ENCODE results near the gene CCDC154. TPM values are rescaled to one million over a fixed set of nuclear protein-coding genes. Genes with fewer than 3 reads are reported as not detected.

The CCDC154 gene
- total RNA-seq, 1 experiment from 2014 or later = 0.71 TPM

DNA sequence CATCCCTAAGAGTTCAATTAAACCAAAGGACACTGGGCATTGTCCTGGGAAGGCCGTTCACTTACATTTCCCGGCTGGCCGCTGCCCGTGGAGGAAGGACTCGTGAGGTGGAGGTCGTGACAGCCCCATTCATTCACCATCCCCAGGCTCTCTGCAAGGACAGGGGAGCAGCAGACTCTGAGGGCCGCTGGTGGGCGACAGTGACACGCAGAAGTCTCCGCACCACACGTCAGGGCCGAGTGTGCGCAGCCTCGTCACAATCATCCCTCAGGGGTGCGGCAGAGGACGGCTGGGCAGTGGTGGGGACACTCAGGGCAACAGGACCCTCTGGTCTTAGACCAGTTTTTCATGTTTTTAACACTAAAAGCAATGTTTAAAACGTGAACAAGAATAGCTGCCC is 51.5 kb downstream of the CCDC154 start:
- Histone ChIP-seq H3K27ac (no peak overlapping the region), H3K36me3 (no peaks in the 10 kb centered on the region), H3K4me1 (no peaks in the 10 kb centered on the region), H3K27me3 (no peaks in the 10 kb centered on the region), H3K4me3 (no peak overlapping the region), H3K9me3 (replicated peaks) (no peaks in the 10 kb centered on the region)
- no peak for DNase-seq

DNA sequence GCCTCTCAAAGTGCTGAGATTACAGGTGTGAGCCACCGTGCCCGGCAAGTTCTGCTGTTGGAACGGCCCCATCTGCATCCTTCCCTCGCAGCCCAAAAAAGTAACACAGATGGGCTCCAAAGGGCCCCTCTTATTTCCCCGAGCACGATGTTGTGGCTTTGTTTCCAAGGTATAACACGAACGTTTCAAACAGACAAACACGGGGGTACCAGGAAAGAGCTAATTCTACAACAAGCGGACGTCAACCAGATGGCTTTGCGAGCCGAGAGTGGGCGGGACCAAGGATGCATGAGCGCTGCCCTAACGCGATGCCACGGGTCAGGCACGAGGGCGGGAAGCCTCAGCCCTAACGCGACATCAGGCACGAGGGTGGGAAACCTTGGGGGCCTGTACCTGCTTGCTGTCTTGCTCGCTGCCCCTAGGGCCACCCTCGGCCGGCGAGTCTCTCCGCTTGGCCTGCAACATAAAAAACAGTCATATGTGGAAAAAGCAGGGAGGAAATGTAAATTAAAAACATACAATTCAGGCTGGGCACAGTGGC is 54.0 kb downstream of the CCDC154 start:
- Histone ChIP-seq H3K9me3 (replicated peaks) (no peaks in the 10 kb centered on the region), H3K27ac (no peak overlapping the region), H3K36me3 (no peaks in the 10 kb centered on the region), H3K4me3 (no peak overlapping the region), H3K4me1 (no peaks in the 10 kb centered on the region), H3K27me3 (no peaks in the 10 kb centered on the region)
- DNase-seq = no peak

DNA sequence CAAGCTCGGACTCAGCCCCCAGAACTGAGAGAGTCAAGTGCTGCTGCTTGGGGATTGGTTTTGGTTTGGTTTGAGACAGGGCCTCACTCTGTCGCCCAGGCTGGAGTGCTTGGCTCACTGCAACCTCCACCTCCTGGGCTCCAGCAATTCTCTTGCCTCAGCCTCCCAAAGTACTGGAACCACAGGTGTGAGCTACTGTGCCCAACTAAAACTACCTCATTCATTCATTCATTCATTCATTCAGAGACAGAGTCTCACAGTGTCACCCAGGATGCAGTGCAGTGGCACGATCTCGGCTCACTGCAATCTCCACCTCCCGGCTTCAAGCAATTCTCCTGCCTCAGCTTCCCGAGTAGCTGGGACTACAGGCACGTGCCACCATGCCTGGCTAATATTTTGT is 54.6 kb downstream of the CCDC154 start:
- Histone ChIP-seq H3K36me3 (no peaks in the 10 kb centered on the region), H3K27me3 (no peaks in the 10 kb centered on the region), H3K4me3 (no peak overlapping the region), H3K9me3 (replicated peaks) (no peaks in the 10 kb centered on the region), H3K4me1 (no peaks in the 10 kb centered on the region), H3K27ac (no peak overlapping the region)
- DNase-seq = no peak

- H3K4me1 ChIP-seq = no peaks in the 10 kb centered on the region
- H3K9me3 ChIP-seq (replicated peaks) = no peaks in the 10 kb centered on the region
- H3K36me3 ChIP-seq = no peaks in the 10 kb centered on the region
- H3K4me3 ChIP-seq = no peak overlapping the region
- H3K27me3 ChIP-seq = no peaks in the 10 kb centered on the region
- no peak for DNase-seq
- H3K27ac ChIP-seq = no peak overlapping the region
These were observed 57.0 kb downstream of the CCDC154 start for GRCh38 chr16:1387331-1387730.

GRCh38 chr16:1385232-1385631 is 59.1 kb downstream of the CCDC154 start:
- Histone ChIP-seq H3K9me3 (replicated peaks) (no peaks in the 10 kb centered on the region), H3K4me1 (no peaks in the 10 kb centered on the region), H3K4me3 (no peak overlapping the region), H3K27ac (no peak overlapping the region), H3K27me3 (no peaks in the 10 kb centered on the region), H3K36me3 (no peaks in the 10 kb centered on the region)
- no peak for DNase-seq

Other genes with a start within 250 kb of the CCDC154 start
- gene TPSG1, start 219.3 kb downstream of the CCDC154 start, total RNA-seq (2014; rRNA removed; shearing (Covaris generic)) = not detected in 2 replicates
- not detected in 2 replicates for gene TPSB2, start 214.4 kb downstream of the CCDC154 start, total RNA-seq (2014; rRNA removed; shearing (Covaris generic))
- gene TPSAB1, start 203.9 kb downstream of the CCDC154 start, total RNA-seq (2014; rRNA removed; shearing (Covaris generic)) = not detected in 2 replicates
- not detected in 2 replicates for gene TPSD1, start 188.5 kb downstream of the CCDC154 start, total RNA-seq (2014; rRNA removed; shearing (Covaris generic))
- gene UBE2I, start 134.9 kb downstream of the CCDC154 start, total RNA-seq (2014; rRNA removed; shearing (Covaris generic)) = 163 and 181 TPM in 2 replicates
- 0.13 and 0.34 TPM in 2 replicates for gene BAIAP3, start 110.9 kb downstream of the CCDC154 start, total RNA-seq (2014; rRNA removed; shearing (Covaris generic))
- 48.3 and 50.5 TPM in 2 replicates for gene TSR3, start 92.7 kb downstream of the CCDC154 start, total RNA-seq (2014; rRNA removed; shearing (Covaris generic))
- gene GNPTG, start 92.6 kb downstream of the CCDC154 start, total RNA-seq (2014; rRNA removed; shearing (Covaris generic)) = 15.5 and 16.0 TPM in 2 replicates
- gene UNKL, start 29.9 kb downstream of the CCDC154 start, total RNA-seq (2014; rRNA removed; shearing (Covaris generic)) = 8.7 and 9.8 TPM in 2 replicates
- gene UQCC4, start 23.8 kb downstream of the CCDC154 start, total RNA-seq (2014; rRNA removed; shearing (Covaris generic)) = 20.1 and 22.5 TPM in 2 replicates
- gene PERCC1, start 13.5 kb downstream of the CCDC154 start, total RNA-seq (2014; rRNA removed; shearing (Covaris generic)) = 111 and 114 TPM in 2 replicates
- gene CLCN7, start 30.5 kb upstream of the CCDC154 start, total RNA-seq (2014; rRNA removed; shearing (Covaris generic)) = 32.2 and 33.8 TPM in 2 replicates
- not detected in 2 replicates for gene PTX4, start 44.4 kb upstream of the CCDC154 start, total RNA-seq (2014; rRNA removed; shearing (Covaris generic))
- gene TELO2, start 48.8 kb upstream of the CCDC154 start, total RNA-seq (2014; rRNA removed; shearing (Covaris generic)) = 21.9 and 27.9 TPM in 2 replicates
- 1.1 and 1.2 TPM in 2 replicates for gene TMEM204, start 89.1 kb upstream of the CCDC154 start, total RNA-seq (2014; rRNA removed; shearing (Covaris generic))
- gene IFT140, start 167.5 kb upstream of the CCDC154 start, total RNA-seq (2014; rRNA removed; shearing (Covaris generic)) = 4.4 and 6.5 TPM in 2 replicates
- gene CRAMP1, start 167.8 kb upstream of the CCDC154 start, total RNA-seq (2014; rRNA removed; shearing (Covaris generic)) = 9.5 and 12.6 TPM in 2 replicates
- 83.4 and 87.4 TPM in 2 replicates for gene JPT2, start 233.7 kb upstream of the CCDC154 start, total RNA-seq (2014; rRNA removed; shearing (Covaris generic))